NCI-H748 treated with DMSO at 0.1 percent for 48 hours (cell line): ENCODE measurements around the gene POU2F3.

Experiments
- DNase-seq: peaks from one replicate; lab custom pipeline; 2025; lab: John Stamatoyannopoulos, UW

Gene POU2F3

DNA sequence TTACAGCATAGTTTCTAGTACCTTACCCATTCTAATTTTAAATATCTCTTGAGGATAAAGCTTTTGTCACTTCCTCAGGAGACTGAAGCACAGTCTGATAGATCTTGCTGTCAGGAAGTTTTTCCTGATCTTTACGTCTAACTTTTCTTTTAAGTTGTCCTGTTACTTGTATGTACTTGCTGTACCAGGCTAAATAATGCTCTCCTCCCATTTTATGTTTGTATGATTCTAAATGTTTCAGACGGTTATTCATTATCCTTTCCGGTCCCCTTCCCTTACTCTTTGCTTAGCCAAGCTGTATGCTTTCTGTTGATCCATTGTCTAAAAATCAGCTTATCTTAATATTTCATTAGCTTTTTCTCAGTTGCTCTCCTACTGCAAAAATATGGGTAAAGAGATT, 102.3 kb downstream of the POU2F3 start:
- no peak for DNase-seq

DNA sequence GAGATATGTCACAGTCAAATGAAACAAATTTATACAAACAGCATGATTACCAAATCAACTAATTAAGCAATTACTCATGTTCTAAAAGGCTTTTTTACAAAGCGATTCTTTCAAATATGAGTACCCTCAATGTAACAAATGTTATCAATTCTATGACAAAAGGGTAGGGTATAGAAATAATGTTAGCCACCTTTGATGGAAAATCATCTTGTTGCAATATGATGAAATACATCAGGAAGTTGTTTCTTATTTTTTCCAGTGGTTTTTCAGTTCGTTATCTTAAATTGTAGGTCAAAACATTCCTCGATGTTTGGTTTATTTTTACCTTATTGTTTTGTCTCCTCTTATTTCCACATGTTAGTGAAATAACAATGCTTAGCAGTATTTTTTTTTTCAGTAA, 102.7 kb downstream of the POU2F3 start:
- no peak for DNase-seq

DNA sequence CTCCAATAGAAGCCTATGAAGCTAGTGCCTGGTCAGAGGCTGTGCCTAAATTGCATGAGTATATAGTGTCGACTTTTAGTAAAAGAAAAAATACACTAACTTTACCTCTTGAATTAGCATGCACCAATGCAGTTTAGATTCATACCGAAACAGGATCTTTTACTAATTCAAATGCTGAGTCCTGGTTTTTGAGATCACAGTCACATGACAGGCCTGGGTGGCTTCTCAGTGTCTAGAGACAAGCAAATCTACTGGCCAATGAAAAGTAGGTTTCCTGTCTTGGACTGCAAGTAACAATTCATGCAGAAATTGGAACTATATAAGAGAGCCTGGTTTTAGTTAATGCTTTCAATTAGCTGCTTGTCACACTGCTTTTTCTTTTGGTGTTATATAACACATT, 103.5 kb downstream of the POU2F3 start:
- DNase-seq = no peak

DNA sequence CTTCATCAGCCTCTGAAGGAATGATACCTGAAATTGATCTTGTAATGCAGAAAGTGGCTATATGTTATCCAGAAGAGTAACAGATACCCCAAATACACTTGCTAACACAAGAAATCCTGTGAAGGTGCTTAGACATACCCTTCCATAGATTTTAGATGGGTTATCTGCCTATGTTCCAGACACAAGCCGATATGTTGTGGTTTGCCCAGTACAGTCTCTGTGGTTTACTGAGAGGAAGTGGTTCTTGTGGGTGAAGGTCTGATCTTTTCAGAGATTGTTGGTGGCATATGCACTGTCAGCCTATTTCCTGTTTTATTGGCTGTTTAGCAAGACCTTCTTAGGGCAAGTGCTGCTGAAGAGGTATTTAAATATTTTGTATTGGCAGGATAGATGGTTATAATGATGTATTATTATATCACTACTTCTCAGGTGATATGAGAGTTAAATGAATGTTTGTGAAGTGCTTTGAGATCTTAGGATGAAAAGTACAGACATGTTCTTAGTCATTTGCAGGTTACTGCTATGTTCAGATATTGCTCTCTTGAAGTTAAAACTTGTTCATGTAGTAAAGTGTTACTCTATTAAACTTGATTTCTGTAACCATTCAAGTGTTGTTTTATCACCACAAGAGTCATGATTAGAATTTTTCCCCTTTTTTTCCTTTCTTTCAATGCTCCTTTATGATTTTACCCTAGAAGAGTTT, 104.5 kb downstream of the POU2F3 start:
- no peak for DNase-seq

DNA sequence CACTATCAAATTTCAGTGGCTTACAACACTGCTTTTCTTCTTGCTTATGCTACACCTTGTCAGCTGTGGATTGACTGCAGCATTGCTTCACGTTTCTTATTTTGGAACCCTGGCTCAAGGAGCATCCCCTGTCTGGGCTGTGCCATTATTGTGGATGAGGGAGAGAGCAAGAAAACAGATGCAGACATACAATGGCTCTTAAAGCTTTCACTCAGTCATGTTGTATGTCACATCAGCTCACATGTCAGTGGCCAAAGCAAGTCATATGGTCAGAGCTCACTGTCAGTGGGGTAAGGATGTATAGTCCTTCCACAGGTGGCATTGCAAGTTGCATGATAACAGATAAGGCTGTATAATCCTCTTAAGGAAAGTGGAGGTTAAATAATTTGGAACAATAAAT, 106.3 kb downstream of the POU2F3 start:
- DNase-seq = no peak

DNA sequence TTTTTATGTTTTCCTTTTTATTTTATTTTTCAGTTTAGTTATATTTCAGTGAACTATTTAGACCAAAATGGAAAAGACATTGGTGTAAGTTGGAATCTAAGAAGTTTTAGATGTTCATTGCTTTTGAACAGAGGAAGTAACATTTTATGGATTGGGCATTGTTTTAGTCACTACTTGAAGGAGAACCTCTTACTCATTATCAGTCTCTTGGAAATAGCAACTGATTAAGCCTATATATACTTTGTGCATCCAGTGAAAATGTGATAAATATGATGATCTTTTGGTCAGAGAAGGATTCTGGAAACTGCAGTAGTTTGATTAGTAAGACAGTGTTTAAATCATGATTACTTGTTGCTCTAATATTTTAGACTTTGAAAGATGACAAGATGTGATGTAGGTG, 110.7 kb downstream of the POU2F3 start:
- no peak for DNase-seq

DNA sequence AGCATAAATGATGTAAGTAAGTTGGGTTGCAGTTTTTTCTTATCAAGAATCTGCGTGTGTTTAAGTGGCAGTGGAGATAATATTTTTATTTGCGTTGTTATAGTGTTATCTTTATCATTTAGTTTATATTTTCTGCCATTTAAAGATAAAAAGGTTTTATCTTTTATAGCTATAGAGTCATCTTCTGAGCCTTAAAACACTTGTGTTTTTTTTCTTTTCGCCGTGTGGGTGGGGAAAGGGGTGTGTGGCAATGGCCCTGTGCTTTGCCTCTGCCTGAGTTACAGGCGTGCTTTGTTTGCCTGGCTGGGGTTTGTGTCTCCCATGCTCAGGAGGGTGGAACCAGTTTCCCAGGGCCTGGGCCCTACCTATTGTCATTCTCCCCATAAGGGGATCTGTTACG, 112.5 kb downstream of the POU2F3 start:
- DNase-seq = no peak

DNA sequence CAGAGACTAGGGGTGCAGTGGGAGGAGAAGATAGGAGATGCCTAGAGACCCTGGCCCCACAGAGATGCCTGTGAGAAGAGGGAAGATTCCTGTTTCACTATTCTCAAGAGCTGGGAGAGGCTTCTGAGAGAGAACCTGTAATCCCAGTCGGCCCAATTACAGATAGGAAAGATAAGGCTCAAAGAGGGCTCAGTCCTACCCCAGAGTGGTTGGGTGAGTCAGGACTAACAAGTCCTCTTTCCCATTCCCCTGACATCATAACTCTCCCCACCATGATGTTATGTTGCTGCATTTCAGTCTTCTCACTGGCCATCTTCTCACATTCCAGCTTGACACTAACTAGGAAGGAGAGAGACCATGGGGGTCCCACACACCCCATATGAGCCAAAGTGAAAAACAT, 114.1 kb downstream of the POU2F3 start:
- DNase-seq = no peak

DNA sequence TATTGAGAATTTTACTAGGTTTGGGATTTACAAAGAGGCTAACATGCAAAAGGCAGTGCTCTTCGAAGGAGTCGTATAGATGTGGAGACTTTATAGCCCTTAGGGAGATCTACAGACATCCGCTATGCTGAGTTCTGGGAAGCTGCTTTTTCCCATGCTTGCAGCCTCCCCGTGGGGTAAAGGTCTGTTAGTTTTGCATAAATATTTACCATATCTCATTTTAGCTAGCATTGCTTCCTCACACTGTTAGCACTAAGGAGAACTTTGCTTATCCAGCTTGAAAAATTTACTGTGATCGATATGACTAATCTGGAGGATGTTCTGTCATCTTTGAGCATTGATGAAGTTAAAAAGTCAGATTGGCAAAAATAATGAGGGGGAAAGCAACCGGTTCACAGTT, 114.8 kb downstream of the POU2F3 start:
- DNase-seq = no peak

DNA sequence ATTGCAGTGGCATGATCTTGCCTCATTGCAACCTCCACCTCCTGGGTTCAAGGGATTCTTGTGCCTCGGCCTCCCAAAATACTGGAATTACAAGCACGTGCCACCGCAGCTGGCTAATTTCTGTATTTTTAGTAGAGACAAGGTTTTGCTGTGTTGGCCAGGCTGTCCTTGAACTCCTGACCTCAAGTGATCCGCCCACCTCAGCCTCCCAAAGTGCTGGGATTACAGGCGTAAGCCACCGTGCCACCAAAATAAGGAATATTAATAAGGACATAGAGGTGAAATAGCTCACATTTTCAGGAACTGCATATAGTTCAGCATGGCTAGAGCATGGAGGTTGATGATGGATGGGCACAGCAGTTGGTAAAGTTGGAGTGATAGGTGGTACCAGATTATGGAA, 117.7 kb downstream of the POU2F3 start:
- DNase-seq = no peak

DNA sequence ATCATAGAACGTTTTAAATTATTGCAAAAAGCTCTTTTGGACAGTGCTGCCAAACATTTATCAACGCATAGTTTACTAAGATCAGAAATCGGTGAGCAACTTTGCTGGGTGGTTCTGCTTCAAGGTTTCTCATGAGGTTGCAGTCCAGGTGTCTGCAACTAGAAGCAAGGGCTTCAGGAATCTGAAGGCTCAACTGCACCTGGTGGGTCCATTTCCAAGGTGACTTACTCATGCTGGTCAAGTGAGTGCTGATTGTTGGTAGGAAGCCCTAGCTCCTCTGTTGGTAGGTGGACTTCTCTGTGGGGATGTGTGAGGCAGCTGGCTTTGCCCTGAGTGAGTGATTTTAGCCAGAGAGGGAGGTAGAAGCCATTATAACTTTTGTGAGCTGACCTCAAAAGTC, 118.8 kb downstream of the POU2F3 start:
- DNase-seq = no peak

DNA sequence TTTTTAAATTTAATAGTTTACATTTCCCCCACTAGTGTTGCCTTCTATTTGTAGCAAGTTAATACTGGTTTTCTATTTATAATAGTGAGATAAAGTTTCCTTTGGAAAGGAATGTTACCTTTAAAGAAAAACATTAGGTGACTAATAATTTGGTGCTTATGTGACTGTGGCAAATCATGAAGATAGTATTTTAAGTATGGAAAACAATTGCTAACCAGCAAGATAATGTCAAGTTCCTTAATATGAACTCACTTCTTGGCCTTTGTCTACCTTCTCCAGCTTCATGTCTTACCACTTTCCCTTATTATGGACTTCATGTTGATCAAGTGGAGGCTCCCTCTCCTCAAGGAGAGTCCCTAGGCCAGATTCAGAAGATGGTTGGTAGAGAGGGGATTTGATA, 123.5 kb downstream of the POU2F3 start:
- DNase-seq = no peak

DNA sequence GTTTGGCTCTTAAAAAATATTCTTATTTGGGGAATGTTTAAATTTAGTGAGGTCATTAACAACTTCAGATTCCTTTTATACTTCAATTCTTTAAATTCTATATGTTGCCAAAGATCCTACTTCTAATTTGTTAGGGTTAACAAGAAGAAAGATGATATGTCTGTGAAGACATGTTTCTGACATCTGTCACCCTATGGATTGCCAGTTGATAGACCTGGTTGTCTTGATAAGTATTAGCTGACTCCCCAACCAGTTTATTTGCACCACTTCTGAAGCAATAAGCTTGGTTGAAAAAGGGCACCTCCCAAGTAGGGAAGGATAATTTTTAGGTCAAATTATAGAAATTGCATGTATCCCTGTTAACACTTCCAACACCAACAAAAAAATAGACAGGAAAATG, 125.6 kb downstream of the POU2F3 start:
- DNase-seq = no peak
